ENCODE data around the gene GGACT. TPM values are rescaled to one million over a fixed set of nuclear protein-coding genes. Genes with fewer than 3 reads are reported as not detected.

GGACT gene
- total RNA-seq, 2 donors from 2014 or later, result 1.4 TPM

- DNase-seq (ENCODE audit: low spot score), result no peak
- Histone ChIP-seq H3K4me3 (no peak overlapping the region), H3K9me3 (no peaks in the 10 kb centered on the region), H3K27ac (no peak overlapping the region), H3K27me3 (no peaks in the 10 kb centered on the region), H3K36me3 (no peaks in the 10 kb centered on the region), H3K4me1 (peaks cover 0 to 28% of the 10 kb centered on the region in 2 donors)
- TF ChIP-seq, protein P1, sequence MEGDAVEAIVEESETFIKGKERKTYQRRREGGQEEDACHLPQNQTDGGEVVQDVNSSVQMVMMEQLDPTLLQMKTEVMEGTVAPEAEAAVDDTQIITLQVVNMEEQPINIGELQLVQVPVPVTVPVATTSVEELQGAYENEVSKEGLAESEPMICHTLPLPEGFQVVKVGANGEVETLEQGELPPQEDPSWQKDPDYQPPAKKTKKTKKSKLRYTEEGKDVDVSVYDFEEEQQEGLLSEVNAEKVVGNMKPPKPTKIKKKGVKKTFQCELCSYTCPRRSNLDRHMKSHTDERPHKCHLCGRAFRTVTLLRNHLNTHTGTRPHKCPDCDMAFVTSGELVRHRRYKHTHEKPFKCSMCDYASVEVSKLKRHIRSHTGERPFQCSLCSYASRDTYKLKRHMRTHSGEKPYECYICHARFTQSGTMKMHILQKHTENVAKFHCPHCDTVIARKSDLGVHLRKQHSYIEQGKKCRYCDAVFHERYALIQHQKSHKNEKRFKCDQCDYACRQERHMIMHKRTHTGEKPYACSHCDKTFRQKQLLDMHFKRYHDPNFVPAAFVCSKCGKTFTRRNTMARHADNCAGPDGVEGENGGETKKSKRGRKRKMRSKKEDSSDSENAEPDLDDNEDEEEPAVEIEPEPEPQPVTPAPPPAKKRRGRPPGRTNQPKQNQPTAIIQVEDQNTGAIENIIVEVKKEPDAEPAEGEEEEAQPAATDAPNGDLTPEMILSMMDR (IDR thresholded peaks at IDR 0.05), result no peak
Measured at GRCh38 chr13:100513171-100513570, 75.4 kb downstream of the GGACT start.

- DNase-seq (ENCODE audit: low spot score), result no peak
- H3K9me3 ChIP-seq, result no peaks in the 10 kb centered on the region
- no peak overlapping the region for H3K27ac ChIP-seq
- TF ChIP-seq, protein P1 (IDR thresholded peaks at IDR 0.05), result no peak
- no peak overlapping the region for H3K4me3 ChIP-seq
- peaks cover 0 to 28% of the 10 kb centered on the region in 2 donors for H3K4me1 ChIP-seq
- no peaks in the 10 kb centered on the region for H3K36me3 ChIP-seq
- H3K27me3 ChIP-seq, result no peaks in the 10 kb centered on the region
Measured at GRCh38 chr13:100512422-100512821, 76.2 kb downstream of the GGACT start.

DNA sequence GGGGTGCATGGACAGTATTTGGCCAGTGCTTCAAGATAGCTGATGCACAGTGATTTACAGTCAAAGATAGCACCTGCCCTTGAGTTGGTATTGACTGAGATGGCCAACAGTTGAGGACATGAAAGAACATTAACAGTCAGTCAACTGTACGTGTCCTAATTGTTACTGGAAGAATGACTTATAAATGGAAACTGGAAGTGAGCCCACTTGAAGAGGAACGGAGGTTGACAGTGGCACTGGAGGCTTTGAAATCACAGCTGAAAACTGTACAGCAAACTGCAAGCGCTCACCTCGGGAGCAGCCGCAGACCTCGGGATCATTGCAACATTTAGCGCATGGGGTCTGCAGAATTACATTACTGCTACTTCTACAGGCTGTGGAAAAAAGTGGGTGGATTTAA is 77.1 kb downstream of the GGACT start:
- no peak for DNase-seq (ENCODE audit: low spot score)
- H3K9me3 ChIP-seq, result no peaks in the 10 kb centered on the region
- H3K4me1 ChIP-seq, result peaks cover 0 to 28% of the 10 kb centered on the region in 2 donors
- H3K27me3 ChIP-seq, result no peaks in the 10 kb centered on the region
- TF ChIP-seq, protein P1 (IDR thresholded peaks at IDR 0.05), result no peak
- no peaks in the 10 kb centered on the region for H3K36me3 ChIP-seq
- H3K4me3 ChIP-seq, result no peak overlapping the region
- H3K27ac ChIP-seq, result no peak overlapping the region

GRCh38 chr13:100510208-100510957 is 78.2 kb downstream of the GGACT start:
- TF ChIP-seq, protein P1 (IDR thresholded peaks at IDR 0.05), result no peak
- H3K36me3 ChIP-seq, result no peaks in the 10 kb centered on the region
- H3K27ac ChIP-seq, result no peak overlapping the region
- H3K27me3 ChIP-seq, result no peaks in the 10 kb centered on the region
- H3K9me3 ChIP-seq, result no peaks in the 10 kb centered on the region
- H3K4me3 ChIP-seq, result no peak overlapping the region
- no peak for DNase-seq (ENCODE audit: low spot score)
- peaks cover 0 to 28% of the 10 kb centered on the region in 2 donors for H3K4me1 ChIP-seq

- Histone ChIP-seq H3K27ac (no peak overlapping the region), H3K27me3 (no peaks in the 10 kb centered on the region), H3K36me3 (no peaks in the 10 kb centered on the region), H3K4me1 (peaks cover 0 to 21% of the 10 kb centered on the region in 2 donors), H3K4me3 (no peak overlapping the region), H3K9me3 (no peaks in the 10 kb centered on the region)
- DNase-seq (ENCODE audit: low spot score), result no peak
- TF ChIP-seq, protein P1 (IDR thresholded peaks at IDR 0.05), result no peak
Measured at GRCh38 chr13:100508996-100509395, 79.6 kb downstream of the GGACT start.

DNA sequence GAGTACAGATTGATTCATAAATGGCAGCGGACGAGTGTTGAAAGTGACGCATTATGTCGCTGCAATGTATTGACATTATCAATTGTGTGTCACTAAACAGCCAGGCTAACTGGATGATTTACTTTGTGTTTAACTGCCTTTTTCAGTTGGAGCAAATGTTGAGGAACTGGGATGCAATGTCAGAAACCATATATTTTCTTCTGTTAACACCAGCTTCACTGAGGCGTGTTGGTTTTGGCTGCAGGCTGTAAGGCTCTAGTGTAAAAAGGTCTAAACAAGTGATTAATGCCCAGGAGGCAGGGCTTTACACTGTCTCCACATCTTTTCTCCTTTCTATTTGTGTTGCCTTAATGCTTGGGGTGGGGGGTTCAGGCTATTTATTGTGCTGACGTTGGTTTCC is 80.1 kb downstream of the GGACT start:
- no peaks in the 10 kb centered on the region for H3K9me3 ChIP-seq
- no peaks in the 10 kb centered on the region for H3K36me3 ChIP-seq
- TF ChIP-seq, protein P1 (IDR thresholded peaks at IDR 0.05), result no peak
- no peak for DNase-seq (ENCODE audit: low spot score)
- no peaks in the 10 kb centered on the region for H3K27me3 ChIP-seq
- H3K4me1 ChIP-seq, result peaks cover 0 to 21% of the 10 kb centered on the region in 2 donors
- no peak overlapping the region for H3K27ac ChIP-seq
- no peak overlapping the region for H3K4me3 ChIP-seq

Data from right atrium auricular region (tissue), 2 donors.